ENCODE measurements around the gene TTYH3. TPM values are rescaled to one million over a fixed set of nuclear protein-coding genes. Genes with fewer than 3 reads are reported as not detected.

Gene TTYH3
- total RNA-seq, 2 experiments from 2014 or later, result 26.8 to 27.2 TPM

DNA sequence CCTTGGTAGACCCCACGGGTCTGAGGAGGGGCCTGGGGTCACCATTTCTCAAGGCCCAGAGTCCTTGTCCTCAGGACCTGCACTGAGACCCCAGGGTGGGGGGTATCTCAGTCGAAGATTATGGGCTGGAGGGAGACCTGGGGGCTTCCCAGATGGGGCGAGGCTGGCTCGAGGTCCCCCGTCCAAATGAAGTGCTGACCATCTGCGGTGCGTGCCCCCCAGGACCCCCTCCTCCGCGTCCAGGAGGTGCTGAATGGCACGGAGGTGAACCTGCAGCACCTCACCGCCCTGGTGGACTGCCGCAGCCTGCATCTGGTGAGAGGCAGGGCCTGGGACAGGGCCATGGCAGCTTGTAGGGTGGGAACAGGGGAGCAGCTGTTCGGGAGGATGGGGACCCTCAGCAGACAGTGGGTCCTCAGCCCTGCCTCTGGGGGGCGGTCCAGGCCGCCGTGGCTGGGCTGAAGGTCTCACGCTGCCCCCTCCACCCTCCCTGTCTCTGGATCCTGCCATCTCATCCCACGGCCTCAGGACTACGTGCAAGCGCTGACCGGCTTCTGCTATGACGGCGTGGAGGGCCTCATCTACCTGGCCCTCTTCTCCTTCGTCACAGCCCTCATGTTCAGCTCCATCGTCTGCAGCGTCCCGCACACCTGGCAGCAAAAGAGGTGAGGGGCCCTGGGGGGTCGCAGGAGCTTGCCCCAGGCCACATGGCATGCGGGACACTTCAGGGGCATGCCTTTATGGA is 24.3 kb downstream of the TTYH3 start:
- Mint-ChIP-seq H3K36me3 (no peaks in the 10 kb centered on the region), H3K27me3 (no peaks in the 10 kb centered on the region), H3K9me3 (no peaks in the 10 kb centered on the region), H3K4me1 (no peaks in the 10 kb centered on the region), H3K27ac (no peak overlapping the region), H3K4me3 (no peak overlapping the region)
- no peak for DNase-seq

DNA sequence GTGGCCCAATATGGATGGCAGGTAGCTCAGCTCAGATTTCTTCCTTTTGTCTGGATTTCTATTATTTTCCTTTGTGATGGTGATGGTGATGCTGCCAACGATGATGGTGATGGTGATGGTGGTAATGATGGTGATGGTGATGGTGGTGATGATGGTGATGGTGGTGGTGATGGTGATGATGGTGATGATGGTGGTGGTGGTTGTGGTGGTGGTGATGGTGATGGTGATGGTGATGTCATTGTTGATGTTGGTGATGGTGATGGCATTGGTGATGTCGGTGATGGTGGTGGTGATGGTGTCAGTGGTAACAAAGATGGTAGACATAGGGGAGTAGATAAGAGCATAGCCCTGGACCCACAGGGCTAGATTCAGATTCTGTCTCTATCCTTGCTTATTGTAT is 25.4 kb downstream of the TTYH3 start:
- Mint-ChIP-seq H3K4me3 (no peak overlapping the region), H3K27ac (no peak overlapping the region)
- DNase-seq, result no peak

DNA sequence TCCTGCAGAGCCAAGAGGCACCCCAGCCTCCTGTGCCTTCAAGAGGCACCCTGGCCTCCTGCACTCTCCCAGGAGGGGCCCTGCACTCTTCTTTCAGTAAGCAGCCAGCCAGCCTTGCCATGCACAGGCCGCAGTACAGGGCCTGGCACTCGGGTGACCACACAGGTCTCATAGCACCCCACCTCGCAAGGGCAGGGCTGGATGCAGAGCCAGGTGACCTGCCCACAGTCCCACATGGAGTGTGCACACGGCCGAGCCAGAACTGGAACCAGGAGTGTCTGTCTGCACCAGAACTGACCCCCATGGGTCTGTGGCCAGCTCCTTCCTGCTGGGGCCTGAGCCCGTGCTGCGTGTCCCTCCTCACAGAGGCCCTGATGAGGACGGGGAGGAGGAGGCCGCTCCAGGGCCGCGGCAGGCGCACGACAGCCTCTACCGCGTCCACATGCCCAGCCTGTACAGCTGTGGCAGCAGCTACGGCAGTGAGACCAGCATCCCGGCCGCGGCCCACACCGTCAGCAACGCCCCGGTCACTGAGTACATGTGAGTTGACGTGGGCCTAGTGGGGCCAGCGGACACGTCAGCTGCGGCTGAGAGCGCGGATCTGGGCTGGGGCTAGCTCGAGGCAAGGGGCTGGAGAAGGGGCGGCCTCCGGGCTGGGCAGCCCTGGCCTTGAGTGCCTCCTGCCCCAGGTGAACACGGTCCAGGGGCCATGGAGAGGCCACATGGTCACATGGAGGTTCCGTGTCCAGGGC is 26.3 kb downstream of the TTYH3 start:
- Mint-ChIP-seq H3K27ac (no peak overlapping the region), H3K4me3 (no peak overlapping the region), H3K36me3 (no peaks in the 10 kb centered on the region), H3K4me1 (no peaks in the 10 kb centered on the region), H3K27me3 (no peaks in the 10 kb centered on the region), H3K9me3 (no peaks in the 10 kb centered on the region)
- DNase-seq, result no peak

More for the DNA sequence above, 25.4 kb downstream of the TTYH3 start:
- H3K27me3 Mint-ChIP-seq, result no peaks in the 10 kb centered on the region
- H3K36me3 Mint-ChIP-seq, result no peaks in the 10 kb centered on the region
- H3K4me1 Mint-ChIP-seq, result no peaks in the 10 kb centered on the region
- H3K9me3 Mint-ChIP-seq, result no peaks in the 10 kb centered on the region

DNA sequence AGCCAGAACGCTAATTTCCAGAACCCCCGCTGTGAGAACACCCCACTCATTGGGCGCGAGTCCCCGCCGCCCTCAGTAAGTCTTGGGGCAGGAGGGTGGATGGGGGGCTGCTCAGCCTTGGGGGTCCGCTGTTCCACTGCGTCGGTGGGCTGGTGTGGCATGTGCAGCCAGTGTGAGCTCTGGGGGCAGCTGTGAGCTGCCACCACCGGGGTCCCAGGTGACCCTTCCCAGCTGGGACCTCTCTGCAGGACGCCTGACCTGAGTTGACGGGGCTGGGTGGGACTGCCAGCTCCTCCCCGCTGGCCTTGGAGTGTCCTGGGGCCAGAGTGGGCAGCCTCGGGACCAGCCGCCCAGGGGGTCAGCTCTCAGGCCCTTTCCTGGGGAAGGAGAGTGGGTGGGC is 27.2 kb downstream of the TTYH3 start:
- no peak for DNase-seq
- Mint-ChIP-seq H3K36me3 (no peaks in the 10 kb centered on the region), H3K4me1 (no peaks in the 10 kb centered on the region), H3K4me3 (no peak overlapping the region), H3K27me3 (no peaks in the 10 kb centered on the region), H3K27ac (no peak overlapping the region), H3K9me3 (no peaks in the 10 kb centered on the region)

DNA sequence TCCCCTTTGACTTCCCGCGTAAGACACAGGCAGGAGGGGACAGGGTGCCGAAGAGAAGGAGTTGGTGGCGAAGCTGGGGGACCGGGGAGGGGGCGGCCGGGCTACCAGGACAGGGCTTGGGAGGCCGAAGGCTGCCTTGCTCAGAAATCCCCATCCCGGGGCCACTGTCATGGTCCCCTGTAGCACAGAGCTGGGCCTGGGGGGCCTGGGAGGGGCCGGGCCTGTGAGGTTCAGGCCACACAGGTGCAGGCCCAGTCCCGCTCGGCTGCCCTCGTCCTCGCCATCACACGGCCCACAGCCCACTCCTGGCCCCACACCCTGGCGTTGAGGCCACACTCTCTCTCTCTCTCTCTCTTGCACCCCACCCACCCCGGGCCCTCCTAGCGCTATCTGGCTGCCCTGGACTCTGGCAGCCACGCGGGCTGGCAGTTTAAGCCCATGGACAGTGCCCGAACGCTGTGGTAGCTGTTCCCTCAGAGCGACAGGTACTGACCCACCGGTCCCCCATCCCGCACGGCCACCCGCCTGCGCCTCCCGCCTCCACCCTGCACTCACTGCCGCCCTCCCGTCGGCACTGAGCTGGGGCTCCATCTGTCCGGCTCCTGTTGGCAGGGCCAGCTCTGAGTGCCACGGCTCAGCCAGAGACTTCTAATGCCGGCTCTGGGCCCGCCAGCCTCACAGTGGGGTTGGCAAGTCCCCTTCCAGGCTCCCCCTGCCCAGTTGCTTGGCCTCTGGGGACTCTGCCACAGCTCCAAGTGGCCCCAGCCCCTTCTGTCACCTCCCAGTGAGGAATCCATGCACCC is 28.0 kb downstream of the TTYH3 start:
- Mint-ChIP-seq H3K27ac (no peak overlapping the region), H3K9me3 (no peaks in the 10 kb centered on the region), H3K27me3 (no peaks in the 10 kb centered on the region), H3K36me3 (no peaks in the 10 kb centered on the region), H3K4me1 (no peaks in the 10 kb centered on the region), H3K4me3 (no peak overlapping the region)
- DNase-seq, result no peak

DNA sequence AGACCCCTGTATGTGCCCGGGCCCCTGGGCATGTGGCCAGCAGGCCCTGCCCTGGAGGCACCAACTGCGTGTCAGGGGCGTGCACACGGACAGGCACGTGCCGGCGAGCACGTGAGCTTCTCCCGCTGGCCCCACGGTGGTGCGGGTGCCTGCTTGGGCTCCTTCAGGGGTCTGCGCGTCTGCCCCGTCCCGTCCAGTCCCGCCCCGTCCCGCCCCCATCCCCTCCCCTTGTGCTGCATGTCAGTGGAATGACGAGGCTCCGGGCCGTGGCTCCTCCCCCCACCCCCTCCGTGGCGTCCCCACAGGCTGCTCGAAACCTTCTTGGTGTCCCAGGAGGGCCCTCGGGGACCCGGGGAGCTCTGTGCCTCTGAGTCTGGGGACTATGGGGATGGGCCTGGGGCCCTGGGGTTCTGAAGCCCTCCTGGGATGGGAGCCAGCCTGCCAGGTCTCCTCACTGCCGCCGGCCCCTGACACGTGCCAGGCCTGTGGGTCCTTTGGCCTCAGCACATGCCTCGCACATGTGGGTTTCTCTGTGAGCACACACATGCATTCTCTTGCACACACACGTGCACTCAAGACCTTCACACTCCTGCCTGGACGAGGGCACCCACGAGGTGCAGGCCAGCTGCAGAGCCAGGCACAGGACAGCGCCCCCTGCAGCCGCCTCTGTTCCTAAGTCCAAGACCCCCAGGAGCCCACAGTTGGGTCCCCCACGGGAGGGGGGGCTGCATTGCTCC is 28.7 kb downstream of the TTYH3 start:
- H3K9me3 Mint-ChIP-seq, result peaks cover 1% of the 10 kb centered on the region
- H3K4me1 Mint-ChIP-seq, result no peaks in the 10 kb centered on the region
- DNase-seq, result no peak
- H3K27ac Mint-ChIP-seq, result no peak overlapping the region
- H3K4me3 Mint-ChIP-seq, result no peak overlapping the region
- H3K36me3 Mint-ChIP-seq, result no peaks in the 10 kb centered on the region
- no peaks in the 10 kb centered on the region for H3K27me3 Mint-ChIP-seq

DNA sequence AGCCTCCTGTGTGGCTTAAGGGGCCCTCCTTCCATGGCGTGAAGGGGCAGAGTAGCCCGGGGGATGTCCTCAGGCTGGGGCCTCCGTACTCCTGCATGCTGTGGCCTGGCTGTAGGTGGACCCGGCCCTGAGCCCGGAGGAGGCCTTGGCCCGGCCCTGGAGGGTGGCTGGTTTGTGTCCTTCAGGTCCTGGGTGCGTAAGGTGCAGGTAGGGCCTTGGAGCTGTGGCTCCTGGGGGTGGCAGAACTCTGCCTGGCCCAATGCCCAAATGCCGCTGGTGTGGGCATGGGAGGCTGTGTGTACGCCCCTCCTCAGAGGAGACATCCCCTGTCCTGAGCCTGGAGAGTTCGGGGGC is 29.3 kb downstream of the TTYH3 start:
- H3K36me3 Mint-ChIP-seq, result no peaks in the 10 kb centered on the region
- peaks cover 1% of the 10 kb centered on the region for H3K9me3 Mint-ChIP-seq
- no peaks in the 10 kb centered on the region for H3K27me3 Mint-ChIP-seq
- H3K4me3 Mint-ChIP-seq, result no peak overlapping the region
- H3K4me1 Mint-ChIP-seq, result no peaks in the 10 kb centered on the region
- no peak for DNase-seq
- H3K27ac Mint-ChIP-seq, result no peak overlapping the region

DNA sequence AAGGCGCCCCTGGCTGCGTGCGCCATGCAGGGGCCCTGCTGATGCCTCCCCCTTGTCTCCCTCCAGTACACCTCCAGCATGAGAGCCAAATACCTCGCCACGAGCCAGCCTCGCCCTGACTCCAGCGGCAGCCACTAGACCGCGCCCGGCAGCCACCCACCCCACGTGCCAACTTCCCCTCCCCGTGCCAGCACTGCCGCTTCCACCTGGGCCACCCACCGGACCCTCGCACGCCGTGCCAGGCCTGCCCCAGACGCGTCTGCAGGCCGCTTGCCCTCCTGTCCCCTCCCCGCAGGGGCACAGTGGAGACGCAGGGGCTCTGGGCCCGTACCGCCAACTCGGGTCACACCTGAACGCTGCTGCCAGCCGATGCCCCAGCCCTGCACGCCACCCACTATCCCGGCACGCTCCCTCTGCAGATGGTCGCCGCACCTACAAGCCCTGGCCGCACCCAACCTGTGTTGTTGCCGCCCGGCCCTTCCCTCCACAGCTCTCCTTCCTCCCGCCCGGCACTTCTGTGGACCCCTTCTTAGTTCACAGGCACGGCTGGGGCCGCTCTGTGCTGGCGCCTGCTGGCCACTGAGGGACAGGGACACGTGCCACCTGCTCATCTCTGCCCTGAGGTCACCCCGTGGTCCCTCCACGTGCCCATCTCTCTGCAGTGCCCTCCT is 30.0 kb downstream of the TTYH3 start:
- no peak overlapping the region for H3K4me3 Mint-ChIP-seq
- peaks cover 1% of the 10 kb centered on the region for H3K9me3 Mint-ChIP-seq
- no peaks in the 10 kb centered on the region for H3K4me1 Mint-ChIP-seq
- H3K27me3 Mint-ChIP-seq, result no peaks in the 10 kb centered on the region
- no peak overlapping the region for H3K27ac Mint-ChIP-seq
- no peaks in the 10 kb centered on the region for H3K36me3 Mint-ChIP-seq
- DNase-seq, result no peak

DNA sequence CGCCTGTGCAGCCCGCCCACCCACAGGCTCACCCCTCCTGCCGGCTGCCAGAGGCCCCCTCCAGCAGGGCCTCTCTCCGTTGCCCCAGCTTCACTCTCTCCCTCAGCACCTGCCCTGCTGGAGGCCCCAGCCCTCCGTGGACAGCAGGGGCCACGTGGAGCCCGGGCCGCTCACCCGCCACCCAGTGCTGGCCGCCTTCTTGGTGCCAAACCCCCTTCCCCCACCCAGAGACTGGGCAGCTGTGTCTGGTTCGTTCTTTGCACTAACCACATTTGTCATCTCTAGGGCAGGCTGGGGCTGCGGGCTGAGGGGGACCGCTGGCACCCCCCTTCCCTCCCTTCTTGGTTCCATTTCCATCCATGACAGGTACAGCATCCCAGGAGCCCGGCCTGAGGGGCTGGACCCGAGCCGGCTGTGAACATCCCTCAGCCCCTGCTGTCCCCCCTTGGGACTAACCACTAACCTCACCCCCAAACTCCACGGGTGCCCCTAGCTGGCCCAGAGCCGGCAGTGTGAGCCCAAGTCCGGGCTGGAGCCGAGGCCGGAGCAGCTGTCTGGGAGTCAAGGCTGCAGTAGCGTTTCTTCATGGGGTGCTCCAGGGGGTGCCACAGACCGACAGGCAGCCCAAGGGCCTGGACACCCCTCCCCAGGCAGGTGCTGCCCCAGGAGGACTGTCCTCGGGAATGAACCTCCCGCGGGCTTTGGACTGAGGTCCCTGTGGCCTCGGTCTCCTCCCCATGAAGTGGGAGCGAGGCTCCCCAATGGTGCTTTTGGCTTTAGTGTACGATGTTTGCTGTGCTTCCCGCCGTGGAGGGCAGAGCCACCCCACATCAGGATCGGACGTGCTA is 30.7 kb downstream of the TTYH3 start:
- peaks cover 1% of the 10 kb centered on the region for H3K9me3 Mint-ChIP-seq
- DNase-seq, result no peak
- no peak overlapping the region for H3K4me3 Mint-ChIP-seq
- no peaks in the 10 kb centered on the region for H3K27me3 Mint-ChIP-seq
- no peaks in the 10 kb centered on the region for H3K4me1 Mint-ChIP-seq
- H3K36me3 Mint-ChIP-seq, result no peaks in the 10 kb centered on the region
- no peak overlapping the region for H3K27ac Mint-ChIP-seq

DNA sequence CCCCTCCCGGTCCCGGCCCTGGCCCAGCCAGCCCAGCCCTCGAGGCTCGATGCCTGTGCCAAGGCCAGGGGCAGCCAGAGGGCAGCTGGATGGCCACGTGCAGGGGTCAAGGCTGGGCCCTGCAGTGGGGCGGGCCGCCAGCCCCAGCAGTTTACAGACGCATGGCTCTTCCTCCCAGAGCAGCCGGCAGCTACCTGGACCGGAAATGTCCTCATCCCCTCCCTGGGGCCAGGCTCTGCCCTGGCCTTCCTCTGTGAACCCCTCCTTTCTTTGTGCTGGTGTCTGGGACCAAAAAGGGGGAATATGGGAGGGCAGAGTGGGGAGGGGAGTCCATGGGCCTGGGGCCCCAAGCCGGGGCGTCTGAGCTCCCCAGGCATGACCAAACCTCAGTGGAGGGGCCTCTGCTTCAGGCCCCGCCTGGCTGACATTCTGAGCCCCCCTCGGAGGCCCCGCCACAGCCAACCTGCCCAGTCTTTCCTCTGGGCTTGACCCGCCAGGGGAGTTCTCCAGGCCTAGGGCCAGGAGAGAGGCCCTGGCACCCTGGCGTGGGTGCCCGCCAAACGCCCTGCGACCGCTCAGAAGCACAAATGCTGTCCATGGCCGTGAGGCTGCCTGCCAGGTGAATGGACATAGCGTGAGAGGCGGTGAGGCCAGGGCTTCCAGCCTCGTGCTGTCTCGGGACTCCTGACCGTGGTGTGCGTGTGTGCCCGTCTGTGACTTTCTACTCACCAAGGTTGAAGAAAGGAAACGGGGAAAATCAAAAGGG is 31.5 kb downstream of the TTYH3 start:
- DNase-seq, result no peak

DNA sequence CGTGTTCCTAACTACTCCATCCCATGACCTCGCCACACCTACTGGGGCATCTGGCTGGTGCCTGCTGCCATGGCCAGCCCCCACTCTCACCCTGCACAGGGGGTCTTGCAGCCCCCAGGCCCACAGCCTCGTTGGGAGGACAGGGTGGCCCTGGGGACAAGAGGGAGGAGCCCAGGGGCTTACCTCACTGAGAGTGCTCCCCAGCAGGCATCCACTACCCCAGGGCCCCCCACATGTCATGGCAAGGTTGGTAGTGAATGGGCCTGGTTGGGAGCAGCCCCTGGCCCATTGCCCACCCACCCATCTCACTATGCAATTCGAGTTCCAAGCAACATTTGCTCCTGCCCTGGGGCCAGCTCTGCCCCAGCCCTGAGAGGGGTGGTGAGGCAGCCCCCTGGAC is 32.2 kb downstream of the TTYH3 start:
- no peak for DNase-seq
- Mint-ChIP-seq H3K27ac (no peak overlapping the region), H3K4me3 (no peak overlapping the region), H3K27me3 (peaks cover 8% of the 10 kb centered on the region), H3K36me3 (no peaks in the 10 kb centered on the region), H3K9me3 (peaks cover 1% of the 10 kb centered on the region), H3K4me1 (no peaks in the 10 kb centered on the region)

More for the DNA sequence above, 31.5 kb downstream of the TTYH3 start:
- Mint-ChIP-seq H3K4me1 (no peaks in the 10 kb centered on the region), H3K9me3 (peaks cover 1% of the 10 kb centered on the region), H3K27me3 (peaks cover 7% of the 10 kb centered on the region), H3K36me3 (no peaks in the 10 kb centered on the region), H3K27ac (no peak overlapping the region), H3K4me3 (no peak overlapping the region)

DNA sequence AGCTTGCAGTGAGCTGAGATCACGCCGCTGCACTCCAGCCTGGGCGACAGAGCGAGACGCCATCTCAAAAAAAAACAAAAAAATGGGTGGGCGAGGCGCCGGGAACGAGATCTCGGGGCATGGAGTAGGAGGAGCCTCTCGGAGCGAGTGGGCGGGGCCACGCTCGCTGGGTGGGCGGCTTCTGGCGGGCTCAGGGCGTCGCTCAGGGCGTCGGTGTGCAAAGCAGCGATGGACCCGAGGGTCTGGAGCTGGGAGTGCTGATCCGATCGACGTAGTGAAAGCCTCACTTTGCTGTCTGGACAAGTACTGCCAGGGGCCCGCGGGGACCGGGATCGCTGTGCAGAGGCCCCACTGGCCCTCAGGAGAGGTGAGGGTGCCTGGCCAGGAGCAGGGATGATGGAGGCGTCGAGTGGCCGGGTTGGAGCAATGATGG is 33.6 kb downstream of the TTYH3 start:
- Mint-ChIP-seq H3K4me1 (no peaks in the 10 kb centered on the region), H3K36me3 (no peaks in the 10 kb centered on the region), H3K27ac (no peak overlapping the region), H3K4me3 (no peak overlapping the region), H3K27me3 (peaks cover 17% of the 10 kb centered on the region), H3K9me3 (peaks cover 1% of the 10 kb centered on the region)
- DNase-seq, result no peak

DNA sequence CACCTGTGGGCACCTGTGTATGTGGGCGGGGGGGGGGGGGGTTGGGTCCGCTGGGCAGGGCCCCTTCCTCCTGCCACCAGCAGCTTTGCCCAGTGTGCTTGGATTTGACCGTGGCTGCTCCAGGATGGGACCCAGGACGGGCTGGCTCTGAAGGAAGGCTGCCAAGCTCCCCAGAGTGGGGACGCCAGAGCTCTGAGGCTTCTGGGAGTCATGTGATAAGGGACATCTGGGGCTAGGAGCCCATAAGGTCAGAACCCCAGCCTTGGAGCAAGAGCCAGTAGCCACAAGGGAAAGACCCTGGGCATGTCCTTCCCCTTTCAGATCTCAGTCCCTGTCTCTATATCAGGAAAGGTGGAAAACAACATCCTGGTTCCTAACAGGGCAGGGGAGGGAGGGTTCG is 34.4 kb downstream of the TTYH3 start:
- H3K36me3 Mint-ChIP-seq, result no peaks in the 10 kb centered on the region
- peaks cover 3% of the 10 kb centered on the region for H3K4me1 Mint-ChIP-seq
- H3K9me3 Mint-ChIP-seq, result peaks cover 1% of the 10 kb centered on the region
- H3K27me3 Mint-ChIP-seq, result peaks cover 25% of the 10 kb centered on the region
- DNase-seq, result no peak
- H3K27ac Mint-ChIP-seq, result no peak overlapping the region
- no peak overlapping the region for H3K4me3 Mint-ChIP-seq
